Measurements from ENCODE around the gene YPEL2.

YPEL2 gene

DNA sequence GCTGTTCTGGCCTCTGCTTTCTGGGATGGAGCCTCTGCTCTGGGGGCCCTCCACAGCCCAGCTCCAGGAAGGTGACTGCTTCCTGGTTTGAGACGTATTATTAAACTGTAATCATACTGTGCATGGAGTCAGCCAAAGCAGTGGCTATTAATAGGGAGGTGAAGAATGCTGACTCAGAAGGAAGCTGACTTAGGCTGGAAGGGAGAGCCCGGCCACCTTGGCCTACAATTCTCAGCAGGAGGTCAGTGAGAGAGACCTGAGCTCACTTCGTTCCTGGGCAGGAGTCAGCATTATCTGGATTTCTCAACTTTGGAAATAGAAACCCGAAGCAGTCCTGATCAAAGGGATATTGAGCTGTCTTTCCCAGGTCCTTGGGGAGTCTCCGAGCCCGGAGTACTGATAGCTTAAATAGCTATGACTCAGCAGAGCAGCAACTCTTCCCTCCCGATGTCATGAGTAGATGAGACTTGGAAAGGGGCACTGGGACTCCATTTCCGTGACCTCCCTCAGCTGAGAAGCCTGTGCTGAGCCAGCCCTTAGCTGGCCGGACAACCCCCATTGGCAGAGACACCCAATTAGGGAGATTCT, 91.8 kb downstream of the YPEL2 start:
- POLR2A ChIA-PET = interaction anchor here (0.5 kb wide), 1 partner anchor 12 kb away, joined by 6 read pairs; no protein-coding TSS in a partner anchor
- no peaks in the 10 kb centered on the region; the same call in 1 of the 2 replicates for H3K4me1 ChIP-seq (ENCODE audit: control insufficient read depth, insufficient read depth, low read length)
- no peak overlapping the region for H3K27ac ChIP-seq (ENCODE audit: extremely low read depth, low read depth, low read length)
- CTCF ChIA-PET = interaction anchor here (0.7 to 3.8 kb wide), 8 partner anchors 8 to 203 kb away, joined by 3 to 24 read pairs (median 4); partner anchors contain the start of gene GDPD1
- no peaks in the 10 kb centered on the region for H3K9me3 ChIP-seq (ENCODE audit: control insufficient read depth, insufficient read depth, low read depth, low read length)
- no peaks in the 10 kb centered on the region for H3K36me3 ChIP-seq (ENCODE audit: control insufficient read depth in 2 of 2, insufficient read depth in 1 of 2, low read length in 2 of 2)
- H3K4me3 ChIP-seq (ENCODE audit: low read depth, low read length) = no peak overlapping the region
- TF ChIP-seq IKZF3 (tag by site-specific recombination; IDR thresholded peaks at IDR 0.05) = peak; percentile 32; the same call in 1 of the 2 replicates
- TF ChIP-seq, protein P1, sequence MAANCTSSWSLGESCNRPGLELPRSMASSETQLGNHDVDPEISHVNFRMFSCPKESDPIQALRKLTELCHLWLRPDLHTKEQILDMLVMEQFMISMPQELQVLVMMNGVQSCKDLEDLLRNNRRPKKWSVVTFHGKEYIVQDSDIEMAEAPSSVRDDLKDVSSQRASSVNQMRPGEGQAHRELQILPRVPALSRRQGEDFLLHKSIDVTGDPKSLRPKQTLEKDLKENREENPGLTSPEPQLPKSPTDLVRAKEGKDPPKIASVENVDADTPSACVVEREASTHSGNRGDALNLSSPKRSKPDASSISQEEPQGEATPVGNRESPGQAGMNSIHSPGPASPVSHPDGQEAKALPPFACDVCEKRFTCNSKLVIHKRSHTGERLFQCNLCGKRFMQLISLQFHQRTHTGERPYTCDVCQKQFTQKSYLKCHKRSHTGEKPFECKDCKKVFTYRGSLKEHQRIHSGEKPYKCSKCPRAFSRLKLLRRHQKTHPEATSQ (tag by site-specific recombination; IDR thresholded peaks at IDR 0.05) = no peak
- peak; percentile 98 for TF ChIP-seq TRIM28 (IDR thresholded peaks at IDR 0.05; ENCODE audit: borderline replicate concordance, low read length)
- 0 out of 2 replicates have a peak, but pooled peaks have one; percentile 12 for TF ChIP-seq ZXDB (tag by site-specific recombination; IDR thresholded peaks at IDR 0.05)
- TF ChIP-seq ZNF791 (tag by site-specific recombination; IDR thresholded peaks at IDR 0.05) = no peak
- TF ChIP-seq ZNF416 (tag by site-specific recombination; IDR thresholded peaks at IDR 0.05) = no peak
- peak; percentile 40; the same call in 1 of the 2 replicates for TF ChIP-seq ZIC2 (tag by site-specific recombination; IDR thresholded peaks at IDR 0.05)
- TF ChIP-seq, protein P2, sequence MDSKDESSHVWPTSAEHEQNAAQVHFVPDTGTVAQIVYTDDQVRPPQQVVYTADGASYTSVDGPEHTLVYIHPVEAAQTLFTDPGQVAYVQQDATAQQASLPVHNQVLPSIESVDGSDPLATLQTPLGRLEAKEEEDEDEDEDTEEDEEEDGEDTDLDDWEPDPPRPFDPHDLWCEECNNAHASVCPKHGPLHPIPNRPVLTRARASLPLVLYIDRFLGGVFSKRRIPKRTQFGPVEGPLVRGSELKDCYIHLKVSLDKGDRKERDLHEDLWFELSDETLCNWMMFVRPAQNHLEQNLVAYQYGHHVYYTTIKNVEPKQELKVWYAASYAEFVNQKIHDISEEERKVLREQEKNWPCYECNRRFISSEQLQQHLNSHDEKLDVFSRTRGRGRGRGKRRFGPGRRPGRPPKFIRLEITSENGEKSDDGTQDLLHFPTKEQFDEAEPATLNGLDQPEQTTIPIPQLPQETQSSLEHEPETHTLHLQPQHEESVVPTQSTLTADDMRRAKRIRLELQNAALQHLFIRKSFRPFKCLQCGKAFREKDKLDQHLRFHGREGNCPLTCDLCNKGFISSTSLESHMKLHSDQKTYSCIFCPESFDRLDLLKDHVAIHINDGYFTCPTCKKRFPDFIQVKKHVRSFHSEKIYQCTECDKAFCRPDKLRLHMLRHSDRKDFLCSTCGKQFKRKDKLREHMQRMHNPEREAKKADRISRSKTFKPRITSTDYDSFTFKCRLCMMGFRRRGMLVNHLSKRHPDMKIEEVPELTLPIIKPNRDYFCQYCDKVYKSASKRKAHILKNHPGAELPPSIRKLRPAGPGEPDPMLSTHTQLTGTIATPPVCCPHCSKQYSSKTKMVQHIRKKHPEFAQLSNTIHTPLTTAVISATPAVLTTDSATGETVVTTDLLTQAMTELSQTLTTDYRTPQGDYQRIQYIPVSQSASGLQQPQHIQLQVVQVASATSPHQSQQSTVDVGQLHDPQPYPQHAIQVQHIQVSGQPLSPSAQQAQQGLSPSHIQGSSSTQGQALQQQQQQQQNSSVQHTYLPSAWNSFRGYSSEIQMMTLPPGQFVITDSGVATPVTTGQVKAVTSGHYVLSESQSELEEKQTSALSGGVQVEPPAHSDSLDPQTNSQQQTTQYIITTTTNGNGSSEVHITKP (tag by site-specific recombination; IDR thresholded peaks at IDR 0.05) = 0 out of 2 replicates have a peak, but pooled peaks have one; percentile 14
- TF ChIP-seq ZNF600 (tag by site-specific recombination; IDR thresholded peaks at IDR 0.05) = peak; percentile 69; the same call in 1 of the 2 replicates
- peak; percentile 33; the same call in 1 of the 2 replicates for TF ChIP-seq ZNF394 (tag by site-specific recombination; IDR thresholded peaks at IDR 0.05; ENCODE audit: borderline replicate concordance)
- TF ChIP-seq ZNF335 (tag by site-specific recombination; conservative IDR thresholded peaks at IDR 0.05) = 0 out of 2 replicates have a peak, but pooled peaks have one; percentile 37
- no peak for TF ChIP-seq ZNF792 (tag by site-specific recombination; IDR thresholded peaks at IDR 0.05)
- peak; percentile 94 for TF ChIP-seq SP7 (tag by site-specific recombination; IDR thresholded peaks at IDR 0.05)
- TF ChIP-seq, protein P3, sequence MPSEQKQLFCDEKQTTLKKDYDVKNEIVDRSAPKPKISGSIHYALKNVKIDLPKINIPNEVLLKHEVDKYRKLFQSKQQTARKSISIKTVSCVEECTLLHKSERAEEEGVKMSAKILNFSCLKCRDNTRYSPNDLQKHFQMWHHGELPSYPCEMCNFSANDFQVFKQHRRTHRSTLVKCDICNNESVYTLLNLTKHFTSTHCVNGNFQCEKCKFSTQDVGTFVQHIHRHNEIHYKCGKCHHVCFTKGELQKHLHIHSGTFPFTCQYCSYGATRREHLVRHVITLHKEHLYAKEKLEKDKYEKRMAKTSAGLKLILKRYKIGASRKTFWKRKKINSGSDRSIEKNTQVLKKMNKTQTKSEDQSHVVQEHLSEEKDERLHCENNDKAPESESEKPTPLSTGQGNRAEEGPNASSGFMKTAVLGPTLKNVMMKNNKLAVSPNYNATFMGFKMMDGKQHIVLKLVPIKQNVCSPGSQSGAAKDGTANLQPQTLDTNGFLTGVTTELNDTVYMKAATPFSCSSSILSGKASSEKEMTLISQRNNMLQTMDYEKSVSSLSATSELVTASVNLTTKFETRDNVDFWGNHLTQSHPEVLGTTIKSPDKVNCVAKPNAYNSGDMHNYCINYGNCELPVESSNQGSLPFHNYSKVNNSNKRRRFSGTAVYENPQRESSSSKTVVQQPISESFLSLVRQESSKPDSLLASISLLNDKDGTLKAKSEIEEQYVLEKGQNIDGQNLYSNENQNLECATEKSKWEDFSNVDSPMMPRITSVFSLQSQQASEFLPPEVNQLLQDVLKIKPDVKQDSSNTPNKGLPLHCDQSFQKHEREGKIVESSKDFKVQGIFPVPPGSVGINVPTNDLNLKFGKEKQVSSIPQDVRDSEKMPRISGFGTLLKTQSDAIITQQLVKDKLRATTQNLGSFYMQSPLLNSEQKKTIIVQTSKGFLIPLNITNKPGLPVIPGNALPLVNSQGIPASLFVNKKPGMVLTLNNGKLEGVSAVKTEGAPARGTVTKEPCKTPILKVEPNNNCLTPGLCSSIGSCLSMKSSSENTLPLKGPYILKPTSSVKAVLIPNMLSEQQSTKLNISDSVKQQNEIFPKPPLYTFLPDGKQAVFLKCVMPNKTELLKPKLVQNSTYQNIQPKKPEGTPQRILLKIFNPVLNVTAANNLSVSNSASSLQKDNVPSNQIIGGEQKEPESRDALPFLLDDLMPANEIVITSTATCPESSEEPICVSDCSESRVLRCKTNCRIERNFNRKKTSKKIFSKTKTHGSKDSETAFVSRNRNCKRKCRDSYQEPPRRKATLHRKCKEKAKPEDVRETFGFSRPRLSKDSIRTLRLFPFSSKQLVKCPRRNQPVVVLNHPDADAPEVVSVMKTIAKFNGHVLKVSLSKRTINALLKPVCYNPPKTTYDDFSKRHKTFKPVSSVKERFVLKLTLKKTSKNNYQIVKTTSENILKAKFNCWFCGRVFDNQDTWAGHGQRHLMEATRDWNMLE (tag by site-specific recombination; conservative IDR thresholded peaks at IDR 0.05; ENCODE audit: low read depth) = no peak
- TF ChIP-seq ZNF214 (tag by site-specific recombination; IDR thresholded peaks at IDR 0.05; ENCODE audit: borderline replicate concordance) = no peak
- TF ChIP-seq ZNF561 (tag by site-specific recombination; IDR thresholded peaks at IDR 0.05; ENCODE audit: borderline replicate concordance) = peak; percentile 50; the same call in 1 of the 2 replicates
- TF ChIP-seq SETDB1 (IDR thresholded peaks at IDR 0.05; ENCODE audit: insufficient read length, low read length) = peak; percentile 75
- peak; percentile 85 for TF ChIP-seq GLIS1 (tag by site-specific recombination; IDR thresholded peaks at IDR 0.05)
- TF ChIP-seq ZNF610 (tag by site-specific recombination; IDR thresholded peaks at IDR 0.05; ENCODE audit: borderline replicate concordance) = no peak
- no peak for TF ChIP-seq ZNF768 (tag by site-specific recombination; IDR thresholded peaks at IDR 0.05)
- peak; percentile 55; the same call in 1 of the 2 replicates for TF ChIP-seq ZNF660 (tag by site-specific recombination; IDR thresholded peaks at IDR 0.05)
- TF ChIP-seq, protein P4, sequence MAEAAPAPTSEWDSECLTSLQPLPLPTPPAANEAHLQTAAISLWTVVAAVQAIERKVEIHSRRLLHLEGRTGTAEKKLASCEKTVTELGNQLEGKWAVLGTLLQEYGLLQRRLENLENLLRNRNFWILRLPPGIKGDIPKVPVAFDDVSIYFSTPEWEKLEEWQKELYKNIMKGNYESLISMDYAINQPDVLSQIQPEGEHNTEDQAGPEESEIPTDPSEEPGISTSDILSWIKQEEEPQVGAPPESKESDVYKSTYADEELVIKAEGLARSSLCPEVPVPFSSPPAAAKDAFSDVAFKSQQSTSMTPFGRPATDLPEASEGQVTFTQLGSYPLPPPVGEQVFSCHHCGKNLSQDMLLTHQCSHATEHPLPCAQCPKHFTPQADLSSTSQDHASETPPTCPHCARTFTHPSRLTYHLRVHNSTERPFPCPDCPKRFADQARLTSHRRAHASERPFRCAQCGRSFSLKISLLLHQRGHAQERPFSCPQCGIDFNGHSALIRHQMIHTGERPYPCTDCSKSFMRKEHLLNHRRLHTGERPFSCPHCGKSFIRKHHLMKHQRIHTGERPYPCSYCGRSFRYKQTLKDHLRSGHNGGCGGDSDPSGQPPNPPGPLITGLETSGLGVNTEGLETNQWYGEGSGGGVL (tag by site-specific recombination; IDR thresholded peaks at IDR 0.05) = no peak
- TF ChIP-seq ZNF184 (tag by site-specific recombination; IDR thresholded peaks at IDR 0.05) = peak; percentile 51; the same call in 1 of the 2 replicates
- 0 out of 2 replicates have a peak, but pooled peaks have one; percentile 27 for TF ChIP-seq ZNF324 (tag by site-specific recombination; IDR thresholded peaks at IDR 0.05)
- TF ChIP-seq ZBTB17 (tag by site-specific recombination; IDR thresholded peaks at IDR 0.05) = peak; percentile 61
- TF ChIP-seq ZBTB8A (tag by site-specific recombination; IDR thresholded peaks at IDR 0.05) = 0 out of 2 replicates have a peak, but pooled peaks have one; percentile 24

Measured in HEK293 (cell line).